ENCODE data around the gene ERBIN.

Gene ERBIN

DNA sequence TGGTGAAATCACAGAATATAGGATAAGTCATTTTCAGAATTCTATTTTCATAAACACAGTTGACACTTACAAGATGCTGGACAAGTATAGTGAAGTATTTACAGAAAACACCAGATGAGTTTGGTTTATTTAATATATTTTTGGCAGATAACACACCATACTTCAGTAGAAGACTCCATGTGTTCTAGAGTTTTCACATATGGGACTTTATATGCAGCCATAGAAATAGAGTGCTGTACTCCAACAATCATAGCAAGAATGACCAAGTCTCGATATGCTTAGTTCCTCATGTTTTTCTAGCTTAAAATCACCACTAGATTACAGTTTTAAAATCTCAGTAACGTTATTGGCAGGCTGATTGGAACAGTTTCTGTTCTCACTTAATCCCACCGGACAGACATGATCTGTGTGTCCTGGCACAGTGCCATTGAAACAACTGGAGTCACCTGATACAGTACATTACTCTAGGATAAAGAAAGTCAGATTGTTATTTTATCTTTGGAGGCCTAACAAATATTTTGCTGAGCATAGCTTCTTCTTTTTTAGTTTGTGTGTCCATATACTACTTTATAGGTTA lies 45.8 kb upstream of the ERBIN start:
- Histone ChIP-seq H3K4me1 (ENCODE audit: insufficient read depth, low read length, severe bottlenecking) (no peaks in the 10 kb centered on the region), H3K27me3 (ENCODE audit: insufficient read depth, low read length) (no peaks in the 10 kb centered on the region), H3K36me3 (ENCODE audit: insufficient read depth, low read length) (no peaks in the 10 kb centered on the region), H3K9me2 (ENCODE audit: low read depth, low read length) (no peaks in the 10 kb centered on the region), H3K27ac (ENCODE audit: low read depth, low read length, poor library complexity, severe bottlenecking) (no peak overlapping the region), H3K4me2 (ENCODE audit: low read length) (no peak overlapping the region), H2AFZ (ENCODE audit: low read length) (no peak overlapping the region), H4K20me1 (ENCODE audit: insufficient read depth, low read length) (no peaks in the 10 kb centered on the region), H3F3A (ENCODE audit: insufficient read depth, low read length) (no peaks in the 10 kb centered on the region), H3K9ac (ENCODE audit: low read length) (no peak overlapping the region), H3K79me2 (ENCODE audit: insufficient read depth, low read length) (no peaks in the 10 kb centered on the region), H3K4me3 (ENCODE audit: low read depth, low read length, poor library complexity, severe bottlenecking) (no peak overlapping the region), H3K9me3 (ENCODE audit: low read length) (no peaks in the 10 kb centered on the region)
- TF ChIP-seq EZH2 (IDR thresholded peaks at IDR 0.05; ENCODE audit: borderline replicate concordance, low read length), result no peak
- TF ChIP-seq, protein P1, sequence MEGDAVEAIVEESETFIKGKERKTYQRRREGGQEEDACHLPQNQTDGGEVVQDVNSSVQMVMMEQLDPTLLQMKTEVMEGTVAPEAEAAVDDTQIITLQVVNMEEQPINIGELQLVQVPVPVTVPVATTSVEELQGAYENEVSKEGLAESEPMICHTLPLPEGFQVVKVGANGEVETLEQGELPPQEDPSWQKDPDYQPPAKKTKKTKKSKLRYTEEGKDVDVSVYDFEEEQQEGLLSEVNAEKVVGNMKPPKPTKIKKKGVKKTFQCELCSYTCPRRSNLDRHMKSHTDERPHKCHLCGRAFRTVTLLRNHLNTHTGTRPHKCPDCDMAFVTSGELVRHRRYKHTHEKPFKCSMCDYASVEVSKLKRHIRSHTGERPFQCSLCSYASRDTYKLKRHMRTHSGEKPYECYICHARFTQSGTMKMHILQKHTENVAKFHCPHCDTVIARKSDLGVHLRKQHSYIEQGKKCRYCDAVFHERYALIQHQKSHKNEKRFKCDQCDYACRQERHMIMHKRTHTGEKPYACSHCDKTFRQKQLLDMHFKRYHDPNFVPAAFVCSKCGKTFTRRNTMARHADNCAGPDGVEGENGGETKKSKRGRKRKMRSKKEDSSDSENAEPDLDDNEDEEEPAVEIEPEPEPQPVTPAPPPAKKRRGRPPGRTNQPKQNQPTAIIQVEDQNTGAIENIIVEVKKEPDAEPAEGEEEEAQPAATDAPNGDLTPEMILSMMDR (IDR thresholded peaks at IDR 0.05; ENCODE audit: low read length), result no peak

GRCh38 chr5:65882278-65882677 lies 44.1 kb upstream of the ERBIN start:
- no peaks in the 10 kb centered on the region for H4K20me1 ChIP-seq (ENCODE audit: insufficient read depth, low read length)
- TF ChIP-seq, protein P1 (IDR thresholded peaks at IDR 0.05; ENCODE audit: low read length), result no peak
- no peak for TF ChIP-seq EZH2 (IDR thresholded peaks at IDR 0.05; ENCODE audit: borderline replicate concordance, low read length)
- no peaks in the 10 kb centered on the region for H3F3A ChIP-seq (ENCODE audit: insufficient read depth, low read length)
- H3K36me3 ChIP-seq (ENCODE audit: insufficient read depth, low read length), result no peaks in the 10 kb centered on the region
- H3K9me3 ChIP-seq (ENCODE audit: low read length), result no peaks in the 10 kb centered on the region
- H3K4me2 ChIP-seq (ENCODE audit: low read length), result no peak overlapping the region
- H3K27ac ChIP-seq (ENCODE audit: low read depth, low read length, poor library complexity, severe bottlenecking), result no peak overlapping the region
- H3K79me2 ChIP-seq (ENCODE audit: insufficient read depth, low read length), result no peaks in the 10 kb centered on the region
- H2AFZ ChIP-seq (ENCODE audit: low read length), result no peak overlapping the region
- H3K9ac ChIP-seq (ENCODE audit: low read length), result no peak overlapping the region
- H3K27me3 ChIP-seq (ENCODE audit: insufficient read depth, low read length), result no peaks in the 10 kb centered on the region
- no peaks in the 10 kb centered on the region for H3K9me2 ChIP-seq (ENCODE audit: low read depth, low read length)
- no peaks in the 10 kb centered on the region for H3K4me1 ChIP-seq (ENCODE audit: insufficient read depth, low read length, severe bottlenecking)
- H3K4me3 ChIP-seq (ENCODE audit: low read depth, low read length, poor library complexity, severe bottlenecking), result no peak overlapping the region

- Histone ChIP-seq H3K4me1 (ENCODE audit: insufficient read depth, low read length, severe bottlenecking) (no peaks in the 10 kb centered on the region), H4K20me1 (ENCODE audit: insufficient read depth, low read length) (no peaks in the 10 kb centered on the region), H3K9ac (ENCODE audit: low read length) (no peak overlapping the region), H3F3A (ENCODE audit: insufficient read depth, low read length) (no peaks in the 10 kb centered on the region), H3K79me2 (ENCODE audit: insufficient read depth, low read length) (no peaks in the 10 kb centered on the region), H3K9me2 (ENCODE audit: low read depth, low read length) (no peaks in the 10 kb centered on the region), H3K9me3 (ENCODE audit: low read length) (no peaks in the 10 kb centered on the region), H2AFZ (ENCODE audit: low read length) (no peak overlapping the region), H3K4me2 (ENCODE audit: low read length) (no peak overlapping the region), H3K36me3 (ENCODE audit: insufficient read depth, low read length) (no peaks in the 10 kb centered on the region), H3K27me3 (ENCODE audit: insufficient read depth, low read length) (no peaks in the 10 kb centered on the region), H3K27ac (ENCODE audit: low read depth, low read length, poor library complexity, severe bottlenecking) (no peak overlapping the region), H3K4me3 (ENCODE audit: low read depth, low read length, poor library complexity, severe bottlenecking) (no peak overlapping the region)
- TF ChIP-seq EZH2 (IDR thresholded peaks at IDR 0.05; ENCODE audit: borderline replicate concordance, low read length), result no peak
- TF ChIP-seq, protein P1 (IDR thresholded peaks at IDR 0.05; ENCODE audit: low read length), result no peak
Measured at GRCh38 chr5:65883461-65883860, 42.9 kb upstream of the ERBIN start.

Data from OCI-LY1 (cell line).